H1 (cell line): ENCODE data around the gene SLC11A1. TPM values are rescaled to one million over a fixed set of nuclear protein-coding genes. Genes with fewer than 3 reads are reported as not detected.

Experiments used
- CTCF ChIA-PET: fragments of 300-600 bp; sonication (Branson Sonifier 250); formaldehyde crosslinking; loops from one replicate; lab custom pipeline; 2021; ENCODE audit not compliant: partially characterized antibody; lab: Charles Lee
- POLR2A ChIA-PET: fragments of 300-600 bp; sonication (Branson Sonifier 250); formaldehyde crosslinking; loops from one replicate; lab custom pipeline; 2021; ENCODE audit warnings: inconsistent platforms; ENCODE audit not compliant: partially characterized antibody; lab: Charles Lee
- DNase-seq, 2 experiments: peaks; one replicate each; pipeline versions ENCODE4 v3.0.0 to v3.0.0-alpha.2; 2010 to 2022; ENCODE audit warnings: low spot score in 2 of 2, low read depth in 1 of 2, mixed read lengths in 1 of 2
- FAIRE-seq: peaks from 2 replicates; lab custom pipeline; 2011; peaks lifted over from hg19 to GRCh38; lab: Jason Lieb, UNC
- H2AFZ ChIP-seq: 2 replicates; pipeline ENCODE4 v1.8.1; 2012; ENCODE audit warnings: low read length, inconsistent platforms
- H2AK5ac ChIP-seq: 2 replicates; pipeline ENCODE4 v1.6.1; 2013; ENCODE audit warnings: low read depth, low read length
- H2BK120ac ChIP-seq: replicated peaks from 2 replicates; pipeline ENCODE3; 2013; ENCODE audit warnings: low read depth, low read length, inconsistent platforms
- H2BK12ac ChIP-seq: 2 replicates; pipeline ENCODE4 v1.6.1; 2013; ENCODE audit warnings: low read depth, low read length
- H2BK15ac ChIP-seq: 2 replicates; pipeline ENCODE4 v1.6.1; 2013; ENCODE audit warnings: low read length
- H2BK20ac ChIP-seq: 2 replicates; pipeline ENCODE4 v1.6.1; 2013; ENCODE audit warnings: low read length
- H2BK5ac ChIP-seq: 2 replicates; pipeline ENCODE4 v1.6.1; 2013; ENCODE audit warnings: low read depth, low read length
- H3K14ac ChIP-seq: 2 replicates; pipeline ENCODE4 v1.6.1; 2013; ENCODE audit warnings: inconsistent platforms; ENCODE audit not compliant: insufficient read length
- H3K18ac ChIP-seq: 2 replicates; pipeline ENCODE4 v1.6.1; 2013; ENCODE audit warnings: low read length; ENCODE audit errors: extremely low read depth
- H3K23ac ChIP-seq: 2 replicates; pipeline ENCODE4 v1.6.1; 2013; ENCODE audit warnings: inconsistent platforms; ENCODE audit not compliant: insufficient read length
- H3K23me2 ChIP-seq: 2 replicates; pipeline ENCODE4 v1.6.1; 2013; ENCODE audit warnings: low read depth, low read length
- H3K27ac ChIP-seq: 2 replicates; pipeline ENCODE4 v1.6.1; 2011; ENCODE audit warnings: low read depth, low read length, inconsistent platforms
- H3K27me3 ChIP-seq, 4 experiments: replicated peaks in 1 of 4; 1 replicate in 1 of 4; 2 replicates in 3 of 4; pipeline versions ENCODE4 v1.6.1 to v1.8.1; 2011 to 2013; ENCODE audit warnings: low read length in 3 of 4, mild to moderate bottlenecking in 3 of 4, inconsistent platforms in 2 of 4, mixed read lengths in 2 of 4, moderate library complexity in 1 of 4; ENCODE audit not compliant: control insufficient read depth in 3 of 4, insufficient read depth in 3 of 4; ENCODE audit errors: extremely low read depth in 1 of 4
- H3K36me3 ChIP-seq, 4 experiments: 2 replicates each; pipeline versions ENCODE4 v1.6.1 to v1.8.1; 2011 to 2013; ENCODE audit warnings: mild to moderate bottlenecking in 4 of 4, low read length in 3 of 4, moderate library complexity in 2 of 4, control low read depth in 1 of 4, inconsistent platforms in 1 of 4; ENCODE audit not compliant: insufficient read depth in 4 of 4, control insufficient read depth in 2 of 4
- H3K4ac ChIP-seq: replicated peaks from 2 replicates; pipeline ENCODE3; 2013; ENCODE audit warnings: low read length, low read depth, mixed read lengths, inconsistent platforms; ENCODE audit not compliant: insufficient read length
- H3K4me1 ChIP-seq, 4 experiments: replicated peaks in 1 of 4; 1 replicate in 1 of 4; 2 replicates in 3 of 4; pipeline versions ENCODE4 v1.6.1 to v1.8.1; 2011 to 2013; ENCODE audit warnings: low read length in 3 of 4, inconsistent platforms in 2 of 4, mixed read lengths in 1 of 4; ENCODE audit not compliant: insufficient read depth in 4 of 4, control insufficient read depth in 3 of 4
- H3K4me2 ChIP-seq, 2 experiments: 2 replicates each; pipeline versions ENCODE4 v1.6.1 to v1.8.1; 2011 to 2013; ENCODE audit warnings: low read depth in 2 of 2, low read length in 2 of 2, control low read depth in 1 of 2, inconsistent platforms in 1 of 2, mild to moderate bottlenecking in 1 of 2; ENCODE audit not compliant: insufficient read depth in 1 of 2
- H3K4me3 ChIP-seq, 4 experiments: fragments of 200-600, 300-600 bp in 1 of 4; sonication (generic), shearing (Covaris generic), sonication (Bioruptor Twin) in 1 of 4; 2 replicates each; pipeline versions ENCODE4 v1.5.1 to v1.8.1; 2011 to 2016; ENCODE audit warnings: low read length in 4 of 4, low read depth in 3 of 4, control low read depth in 2 of 4, inconsistent platforms in 2 of 4, mild to moderate bottlenecking in 2 of 4, mixed read lengths in 1 of 4, moderate library complexity in 1 of 4; ENCODE audit not compliant: insufficient read depth in 2 of 4; ENCODE audit errors: extremely low read depth in 1 of 4
- H3K56ac ChIP-seq: replicated peaks from 2 replicates; pipeline ENCODE3; 2013; ENCODE audit warnings: low read depth, mild to moderate bottlenecking, mixed read lengths, low read length, inconsistent platforms; ENCODE audit not compliant: insufficient read length
- H3K79me1 ChIP-seq: 2 replicates; pipeline ENCODE4 v1.6.1; 2013; ENCODE audit warnings: low read depth, low read length, control low read depth
- H3K79me2 ChIP-seq, 2 experiments: 2 replicates each; pipeline versions ENCODE4 v1.6.1 to v1.8.1; 2012 to 2013; ENCODE audit warnings: low read length in 2 of 2, mild to moderate bottlenecking in 2 of 2, inconsistent platforms in 1 of 2; ENCODE audit not compliant: insufficient read depth in 2 of 2, control insufficient read depth in 1 of 2
- H3K9ac ChIP-seq, 4 experiments: replicated peaks in 1 of 4; 1 replicate in 1 of 4; 2 replicates in 3 of 4; pipeline versions ENCODE4 v1.6.1 to v1.8.1; 2011 to 2013; ENCODE audit warnings: low read depth in 3 of 4, low read length in 3 of 4, control low read depth in 2 of 4, mild to moderate bottlenecking in 2 of 4, moderate library complexity in 2 of 4, inconsistent platforms in 1 of 4; ENCODE audit errors: extremely low read depth in 1 of 4
- H3K9me3 ChIP-seq, 2 experiments: 2 replicates each; pipeline versions ENCODE4 v1.6.1 to v1.8.1; 2012 to 2013; ENCODE audit warnings: mild to moderate bottlenecking in 2 of 2, moderate library complexity in 2 of 2, control low read depth in 1 of 2, inconsistent platforms in 1 of 2, low read depth in 1 of 2, low read length in 1 of 2, mixed read lengths in 1 of 2; ENCODE audit not compliant: insufficient read depth in 2 of 2
- H4K20me1 ChIP-seq, 2 experiments: replicated peaks in 1 of 2; 2 replicates each; pipeline versions ENCODE3 to v1.8.1; 2011 to 2013; ENCODE audit warnings: inconsistent platforms in 2 of 2, low read length in 2 of 2, mild to moderate bottlenecking in 1 of 2; ENCODE audit not compliant: insufficient read depth in 2 of 2, control insufficient read depth in 1 of 2
- H4K5ac ChIP-seq: 2 replicates; pipeline ENCODE4 v1.6.1; 2013; ENCODE audit warnings: low read length, low read depth, mixed read lengths, inconsistent platforms; ENCODE audit not compliant: insufficient read length
- H4K8ac ChIP-seq: 2 replicates; pipeline ENCODE4 v1.8.0; 2013; ENCODE audit warnings: mild to moderate bottlenecking, moderate library complexity, low read length, inconsistent platforms; ENCODE audit not compliant: insufficient read depth; ENCODE audit errors: extremely low read depth
- H4K91ac ChIP-seq: replicated peaks from 2 replicates; pipeline ENCODE3; 2013; ENCODE audit warnings: low read length, mixed read lengths, inconsistent platforms; ENCODE audit not compliant: insufficient read length
- ATF2 ChIP-seq: IDR thresholded peaks from 2 replicates; pipeline ENCODE4 v1.6.1; 2012; ENCODE audit warnings: low read length, inconsistent platforms
- TAF7 ChIP-seq: optimal IDR thresholded peaks from 2 replicates; pipeline ENCODE3; 2011; ENCODE audit warnings: low read depth, mild to moderate bottlenecking, inconsistent platforms, low read length, moderate library complexity, borderline replicate concordance
- TCF12 ChIP-seq: IDR thresholded peaks from 2 replicates; pipeline ENCODE4 v1.6.1; 2011; ENCODE audit warnings: low read depth, mild to moderate bottlenecking, low read length
- WGBS, 2 experiments: shearing (Covaris generic) in 1 of 2; methylation state at CpG; one replicate each; pipeline versions ENCODE4 v1.1.6 to v1.1.7; 2013 to 2015; ENCODE audit warnings: low lambda C conversion rate in 2 of 2, mixed read lengths in 2 of 2, inconsistent platforms in 1 of 2, low coverage in 1 of 2, missing lambda C conversion rate in 1 of 2; ENCODE audit not compliant: insufficient replicate concordance in 2 of 2, insufficient coverage in 1 of 2, insufficient read length in 1 of 2; ENCODE audit errors: extremely low coverage in 1 of 2, missing lambda C conversion rate in 1 of 2; 5-methylcytosine and 5-hydroxymethylcytosine counted together
- polyA plus RNA-seq, 7 experiments: library from polyadenylated mRNA; depleted of rRNA in 3 of 7; stranded (reverse) in 5 of 7; unstranded in 2 of 7; fragments of >200 nt in 5 of 7; fragments of 200-250 nt in 2 of 7; gene quantifications; 1 replicate in 5 of 7; 2 replicates in 1 of 7; 4 replicates in 1 of 7; pipeline versions ENCODE4 v1.2.1 to v1.2.3, GENCODE V29; 2011 to 2013; ENCODE audit warnings: missing spikeins in 2 of 7, mixed read lengths in 2 of 7
- total RNA-seq: library from RNA; stranded (reverse); fragmentation: NEBNext Ultra II Directional; extraction: Animal tissue kit (Norgen Biotek cat#: 25700); gene quantifications from 2 replicates; pipeline ENCODE4 v1.2.1, GENCODE V29; 2021

SLC11A1 gene
- total and polyA plus RNA-seq, 2 of the 8 experiments (the other 6 are each of a cell fraction or from before 2014, with no cell fraction given), result 0.20 to 0.43 TPM

DNA sequence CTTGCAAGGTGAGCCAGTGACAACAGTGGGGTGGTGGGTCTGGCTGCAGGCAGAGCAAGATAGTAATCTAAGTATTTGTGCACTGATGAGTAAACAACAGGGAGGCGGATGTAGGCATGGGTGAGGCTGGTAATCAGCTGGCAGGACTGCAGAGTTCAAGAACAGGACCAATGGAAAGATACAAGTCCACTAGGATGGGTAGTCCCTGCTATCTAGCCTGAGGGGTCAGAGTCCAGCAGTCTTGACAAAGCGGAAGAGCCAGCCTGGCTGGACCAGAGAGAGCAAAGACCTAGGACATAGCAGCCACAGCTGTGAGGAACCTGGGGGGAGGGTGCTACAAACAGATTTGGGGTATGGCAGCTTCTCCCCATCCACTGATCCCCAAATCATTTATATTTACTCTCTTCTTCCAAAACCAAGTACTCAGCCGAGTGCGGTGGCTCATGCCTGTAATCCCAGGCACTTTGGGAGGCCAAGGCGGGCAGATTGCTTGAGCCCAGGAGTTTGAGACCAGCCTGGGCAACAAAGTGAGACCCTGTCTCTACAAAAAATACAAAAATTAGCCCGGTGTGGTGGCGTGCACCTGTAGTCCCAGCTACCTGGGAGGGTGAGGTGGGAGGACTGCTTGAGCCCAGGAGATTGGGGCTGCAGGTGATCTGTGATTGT, 62.8 kb downstream of the SLC11A1 start:
- DNase-seq (no peak), FAIRE-seq (no peak)
- no peak overlapping the region for H2AFZ ChIP-seq
- no peak overlapping the region for H4K91ac ChIP-seq
- 95% methylated on average over 7 of the region's 7 CpGs; no CpG with 5 or more reads in 1 of the 2 experiments for WGBS, 2 experiments
- H3K56ac ChIP-seq, result no peak overlapping the region
- peaks cover 0 to 16% (median 6%) of the 10 kb centered on the region in 4 experiments; a peak in 7 of 8 replicates for H3K36me3 ChIP-seq
- H4K5ac ChIP-seq, result no peak overlapping the region
- H2AK5ac ChIP-seq, result no peak overlapping the region
- H3K79me1 ChIP-seq, result no peaks in the 10 kb centered on the region
- no peak overlapping the region for H3K14ac ChIP-seq
- POLR2A ChIA-PET, result no interaction called here
- no peak overlapping the region for H3K4me2 ChIP-seq
- no peak overlapping the region for H2BK12ac ChIP-seq
- H3K27me3 ChIP-seq, result no peaks in the 10 kb centered on the region
- no peaks in the 10 kb centered on the region for H3K4me1 ChIP-seq
- no peak overlapping the region for H3K27ac ChIP-seq
- H4K20me1 ChIP-seq, result no peaks in the 10 kb centered on the region
- no peak overlapping the region for H3K4me3 ChIP-seq
- H3K23me2 ChIP-seq, result no peaks in the 10 kb centered on the region
- no peak overlapping the region for H3K23ac ChIP-seq
- H4K8ac ChIP-seq, result no peak overlapping the region
- no peak overlapping the region for H2BK20ac ChIP-seq
- no peak overlapping the region for H3K4ac ChIP-seq
- no peak overlapping the region for H2BK120ac ChIP-seq
- no peak overlapping the region for H3K18ac ChIP-seq
- no peak overlapping the region for H3K9ac ChIP-seq
- H2BK5ac ChIP-seq, result no peak overlapping the region
- CTCF ChIA-PET, result interaction anchor here (1.2 to 1.6 kb wide), 2 partner anchors 21 to 204 kb away, joined by 3 to 6 read pairs; no protein-coding TSS in a partner anchor
- no peaks in the 10 kb centered on the region for H3K9me3 ChIP-seq
- H3K79me2 ChIP-seq, result no peaks in the 10 kb centered on the region
- H2BK15ac ChIP-seq, result no peak overlapping the region
- TF ChIP-seq TAF7, result no peak
- TF ChIP-seq TCF12, result no peak
- no peak for TF ChIP-seq ATF2
